Transverse colon (tissue), 4 donors: ENCODE results near the gene HERPUD1.

ENCODE experiments used
- CTCF ChIP-seq, 5 experiments: fragments of 200-600 bp in 3 of 5; fragments of 450-650 bp in 2 of 5; sonication (generic) in 3 of 5; IDR thresholded peaks; 1 replicate in 2 of 5; 2 replicates in 3 of 5; pipeline ENCODE4 v1.5.1; 2016 to 2017; ENCODE audit warnings: antibody characterized with exemption in 5 of 5, inconsistent platforms in 3 of 5, mild to moderate bottlenecking in 2 of 5, moderate library complexity in 1 of 5
- POLR2AphosphoS5 ChIP-seq, 3 donors: sonication (generic); formaldehyde crosslinking; IDR thresholded peaks; one replicate each; pipeline ENCODE4 v1.6.1; 2016; ENCODE audit warnings: antibody characterized with exemption in 3 of 3

- TF ChIP-seq CTCF (IDR thresholded peaks at IDR 0.05), result no peak
- no peak for TF ChIP-seq POLR2AphosphoS5 (IDR thresholded peaks at IDR 0.05)
Measured at GRCh38 chr16:56884026-56884582, 47.8 kb upstream of the HERPUD1 start.
